HG03432 (cell line): ENCODE data around the gene IL2RA.

Experiments used
- ATAC-seq: cut with Tn5 transposase; IDR thresholded peaks from one replicate; pipeline ENCODE4 v1.9.1; 2021; ENCODE audit warnings: mild to moderate bottlenecking, moderate library complexity; ENCODE audit not compliant: unreplicated experiment

Gene IL2RA

DNA sequence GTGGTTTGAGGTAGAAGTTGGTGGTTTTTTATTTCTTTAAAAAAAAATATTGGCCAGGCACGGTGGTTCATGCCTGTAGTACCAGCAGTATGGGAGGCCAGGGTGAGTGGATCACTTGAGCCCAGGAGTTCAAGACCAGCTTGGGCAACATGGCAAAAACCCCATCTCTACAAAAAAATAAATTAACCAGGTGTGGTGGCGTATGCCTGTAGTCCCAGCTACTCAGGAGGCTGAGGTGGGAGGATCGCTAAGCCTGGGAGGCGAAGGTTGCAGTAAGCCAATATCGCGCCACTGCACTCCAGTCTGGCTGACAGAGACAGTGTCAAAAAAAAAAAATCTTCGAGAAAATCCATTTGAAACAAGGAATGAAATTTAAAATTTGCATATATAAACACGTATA lies 1.1 kb downstream of the IL2RA start:
- no peak for ATAC-seq

DNA sequence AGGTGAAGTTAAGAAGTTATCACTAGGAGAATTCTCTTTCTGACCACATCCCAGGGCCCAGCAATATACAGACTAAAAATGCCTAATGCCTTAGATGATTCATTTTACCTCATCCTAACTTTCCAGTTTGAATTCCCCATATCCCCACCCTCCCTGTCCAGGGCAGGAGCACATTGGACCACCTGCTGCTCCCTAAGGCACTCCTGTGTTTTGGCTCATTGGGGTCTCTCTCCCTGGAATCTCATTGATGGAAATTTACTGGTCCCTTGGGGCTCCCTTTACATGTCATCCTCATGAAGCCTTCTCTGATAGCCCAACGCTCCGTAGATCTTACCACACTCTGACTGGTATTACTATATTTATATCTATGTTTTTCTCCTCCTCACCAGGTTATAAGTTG lies 2.7 kb downstream of the IL2RA start:
- no peak for ATAC-seq

- peak; percentile 43 for ATAC-seq
Measured at GRCh38 chr10:6058682-6059475, 3.3 kb downstream of the IL2RA start.

DNA sequence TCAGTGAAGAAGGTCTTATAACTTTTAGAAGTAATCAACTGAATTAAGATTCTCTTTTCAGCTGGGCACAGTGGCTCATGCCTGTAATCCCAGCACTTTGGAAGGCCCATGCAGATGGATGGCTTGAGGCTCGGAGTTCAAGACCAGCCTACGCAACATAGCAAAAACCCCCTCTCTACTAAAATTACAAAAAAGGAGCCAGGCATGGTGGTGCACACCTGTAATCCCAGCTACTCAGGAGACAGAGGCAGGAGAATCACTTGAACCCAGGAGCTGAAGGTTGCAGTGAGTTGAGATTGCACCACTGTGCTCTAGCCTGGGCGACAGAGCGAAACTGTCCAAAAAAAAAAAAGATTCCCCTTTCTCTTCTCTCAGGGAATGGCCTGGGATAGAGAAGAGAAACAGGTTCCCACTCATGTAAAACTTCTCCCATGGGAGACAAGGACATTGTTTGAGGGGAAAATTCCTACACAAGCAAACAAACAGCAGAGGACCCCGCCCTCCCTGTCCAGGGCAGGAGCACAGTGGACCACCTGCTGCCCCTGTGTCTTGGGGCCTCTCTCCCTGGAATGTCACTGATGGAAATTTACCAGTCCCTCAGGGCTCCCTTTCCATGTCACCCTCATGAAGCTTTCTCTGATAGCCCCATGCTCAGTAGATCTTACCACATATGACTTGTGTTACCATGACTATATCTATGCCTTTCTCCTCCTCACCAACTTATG lies 5.6 kb downstream of the IL2RA start:
- ATAC-seq = no peak

DNA sequence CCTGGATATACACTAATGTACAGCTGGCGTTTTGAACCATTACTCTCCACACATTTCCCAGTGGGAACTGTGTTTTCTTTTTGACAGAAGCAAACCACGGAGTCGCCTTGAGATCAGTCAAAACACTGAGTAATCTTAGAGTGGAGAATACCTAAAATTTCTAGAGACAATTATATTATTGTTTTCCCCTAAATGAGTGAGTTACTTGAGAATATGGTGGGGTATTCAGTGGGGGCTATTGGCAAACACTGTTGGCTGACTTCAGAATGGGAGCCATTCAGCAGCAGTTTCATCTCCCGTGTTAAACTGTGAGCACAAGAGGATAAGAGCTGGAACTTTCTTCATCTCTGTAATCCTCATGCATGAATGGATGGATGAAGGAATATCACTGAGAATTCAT lies 6.2 kb downstream of the IL2RA start:
- ATAC-seq = no peak

- ATAC-seq = no peak
Measured at GRCh38 chr10:6054884-6055283, 7.3 kb downstream of the IL2RA start.

GRCh38 chr10:6053816-6054631 lies 8.1 kb downstream of the IL2RA start:
- ATAC-seq = no peak

DNA sequence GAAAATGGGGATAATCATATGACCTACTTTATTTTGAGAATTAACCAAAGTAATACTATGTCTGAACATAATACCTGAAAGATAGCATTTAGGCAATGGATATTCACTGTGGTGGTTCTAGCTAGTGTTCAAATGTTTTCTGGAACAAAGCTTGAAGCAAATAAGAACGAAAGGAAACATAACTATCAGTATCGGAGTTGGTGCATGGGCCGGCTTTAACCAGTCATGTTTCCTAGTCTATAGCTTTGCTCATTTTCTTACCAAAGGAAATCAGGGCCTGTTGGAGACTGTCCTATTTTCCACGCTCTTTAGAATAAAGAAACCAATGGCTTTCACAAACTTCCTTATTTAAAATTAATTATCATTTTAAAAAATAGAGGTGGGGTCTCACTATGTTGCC lies 8.9 kb downstream of the IL2RA start:
- ATAC-seq = no peak

GRCh38 chr10:6052247-6053221 lies 9.6 kb downstream of the IL2RA start:
- peak; percentile 27 for ATAC-seq

GRCh38 chr10:6050801-6051445 lies 11.2 kb downstream of the IL2RA start:
- ATAC-seq = peak; percentile 75

DNA sequence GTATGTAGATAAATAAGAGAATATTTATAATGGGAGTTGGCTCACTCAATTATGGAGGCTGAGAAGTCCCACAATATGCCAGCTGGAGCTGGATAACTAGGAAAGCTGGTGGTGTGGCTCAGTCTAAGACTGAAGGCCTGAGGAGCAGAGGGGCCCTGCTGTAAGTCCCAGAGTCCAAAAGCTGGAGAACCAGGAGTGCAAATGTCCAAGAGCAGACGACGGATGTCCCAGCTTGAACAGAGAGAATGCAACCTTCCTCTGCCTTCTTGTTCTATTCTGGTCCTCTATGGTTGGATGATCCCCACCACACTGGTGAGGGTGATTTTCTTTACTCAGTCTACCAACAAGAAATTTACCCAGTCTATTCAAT lies 13.2 kb downstream of the IL2RA start:
- ATAC-seq = no peak

- ATAC-seq = no peak
Measured at GRCh38 chr10:6048281-6049030, 13.7 kb downstream of the IL2RA start.

GRCh38 chr10:6047847-6048246 lies 14.3 kb downstream of the IL2RA start:
- no peak for ATAC-seq

DNA sequence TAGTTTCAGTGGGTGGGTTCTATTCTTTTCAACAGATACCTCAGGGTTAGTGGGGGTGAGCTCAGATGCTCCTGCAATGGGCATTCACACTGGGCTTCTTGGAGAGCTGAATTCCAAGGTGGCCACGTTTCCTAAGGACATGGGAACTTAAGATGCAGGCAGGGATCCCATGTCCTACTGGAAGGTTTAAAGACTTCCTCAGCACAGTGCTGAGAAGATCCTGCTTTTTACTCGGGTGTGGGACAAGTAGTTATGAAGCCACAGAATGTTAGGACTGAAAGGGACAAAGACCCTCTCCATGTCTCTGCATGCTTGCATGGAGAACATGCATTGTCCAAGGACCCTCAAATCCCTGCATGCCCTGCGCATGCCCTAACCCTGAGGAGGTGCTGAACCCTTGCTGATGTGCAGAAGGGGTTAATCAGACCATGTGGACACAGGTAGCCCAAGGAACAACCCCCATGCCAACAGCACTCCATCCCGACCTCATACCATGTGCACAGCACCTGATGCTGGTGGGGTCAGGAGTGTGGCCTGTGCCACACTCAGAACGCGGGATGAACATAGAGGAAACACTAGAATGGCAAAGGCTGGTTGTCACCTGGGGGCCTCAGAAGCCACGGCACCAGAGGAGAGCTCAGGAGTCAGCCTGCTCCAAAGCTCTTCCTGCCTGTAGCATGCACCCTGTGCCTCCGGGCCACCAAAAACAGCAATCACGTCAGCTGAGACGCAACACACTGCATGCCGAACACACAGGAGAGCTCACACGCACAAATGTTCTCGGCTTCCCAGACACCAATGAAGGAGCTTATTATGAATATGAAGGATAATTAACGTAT lies 15.2 kb downstream of the IL2RA start:
- ATAC-seq = no peak

GRCh38 chr10:6045878-6046772 lies 16.0 kb downstream of the IL2RA start:
- ATAC-seq = no peak

- ATAC-seq = peak; percentile 30
Measured at GRCh38 chr10:6045314-6045848, 16.8 kb downstream of the IL2RA start.

DNA sequence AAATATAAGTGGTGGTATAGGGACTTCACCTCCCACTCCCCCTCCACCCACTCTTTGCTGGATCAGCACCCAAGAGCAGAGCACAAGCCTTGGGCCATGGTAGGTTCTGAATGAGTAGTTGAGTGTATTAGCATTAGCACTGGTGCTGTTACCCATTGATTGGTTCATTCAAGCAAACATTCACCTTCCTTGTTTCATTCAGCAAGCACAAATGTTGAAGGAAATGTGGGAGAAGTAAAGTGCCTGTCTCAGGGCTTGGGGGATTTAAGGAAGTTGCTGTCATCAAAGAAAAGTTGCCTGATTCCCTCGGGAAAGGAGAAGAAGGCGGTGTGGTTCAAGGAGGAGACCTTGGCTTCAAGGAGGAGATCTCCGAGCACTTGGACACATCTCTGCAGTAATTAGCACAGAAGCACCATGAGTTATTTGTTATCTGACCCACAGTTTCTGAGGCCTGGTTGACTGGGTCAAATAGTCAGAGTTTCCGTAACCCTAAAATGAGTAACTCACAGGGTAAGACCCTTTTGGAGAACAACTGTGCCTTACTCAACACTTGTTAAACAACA lies 17.3 kb downstream of the IL2RA start:
- peak; percentile 47 for ATAC-seq
